ENCODE measurements around the gene MACROD2.

- TF ChIP-seq CTCF (IDR thresholded peaks at IDR 0.05; ENCODE audit: insufficient read depth, low read length, poor library complexity, severe bottlenecking) (no peak), EZH2phosphoT487 (conservative IDR thresholded peaks at IDR 0.05; ENCODE audit: low read length) (no peak)
These were observed 1932.8 kb downstream of the MACROD2 start for GRCh38 chr20:15927893-15928650.
